NCI-H69 (cell line): ENCODE measurements around the gene BDKRB2.

Experiments used
- DNase-seq: peaks from one replicate; lab custom pipeline; 2025; lab: John Stamatoyannopoulos, UW

BDKRB2 gene

DNA sequence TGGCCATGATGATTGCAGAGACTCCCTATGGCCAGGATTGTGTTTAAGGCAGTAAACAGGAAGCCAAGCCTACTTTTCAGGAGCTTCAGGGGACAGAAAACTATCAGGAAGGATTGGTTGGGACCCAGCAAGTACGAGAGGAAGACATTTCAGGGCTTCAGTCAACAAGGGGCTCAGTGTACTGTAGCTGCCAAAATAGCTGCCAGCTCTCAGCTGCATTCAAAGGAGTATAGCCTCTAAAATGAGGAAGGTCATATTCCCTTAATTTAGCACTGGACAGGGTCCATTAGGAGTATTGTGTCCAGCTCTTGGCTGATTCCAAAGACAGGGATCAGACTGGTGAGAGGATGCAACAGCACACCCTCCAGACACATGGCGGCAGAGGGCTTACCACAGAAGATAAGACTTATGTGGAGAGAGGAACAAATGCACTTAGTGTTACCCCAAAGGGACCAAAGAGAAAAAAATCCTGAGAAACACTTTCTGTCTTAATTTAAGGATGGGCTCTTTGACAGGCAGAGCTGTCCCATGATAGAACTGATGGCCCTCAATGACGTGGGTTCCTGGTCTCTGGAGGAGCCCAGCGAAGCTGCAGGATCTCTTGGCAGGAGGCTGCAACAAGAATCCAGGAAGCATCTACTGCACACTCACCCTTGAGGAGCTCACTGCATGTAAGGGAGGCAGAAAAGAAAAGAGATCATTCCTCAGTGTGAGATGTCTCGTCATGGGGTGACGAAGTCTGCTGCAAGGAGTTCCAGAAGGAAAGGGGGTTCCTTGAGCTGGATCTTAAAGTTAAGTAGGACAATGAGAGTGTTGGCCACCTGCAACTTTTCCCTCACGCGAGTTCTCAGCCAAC, 66.2 kb downstream of the BDKRB2 start:
- DNase-seq, result no peak

DNA sequence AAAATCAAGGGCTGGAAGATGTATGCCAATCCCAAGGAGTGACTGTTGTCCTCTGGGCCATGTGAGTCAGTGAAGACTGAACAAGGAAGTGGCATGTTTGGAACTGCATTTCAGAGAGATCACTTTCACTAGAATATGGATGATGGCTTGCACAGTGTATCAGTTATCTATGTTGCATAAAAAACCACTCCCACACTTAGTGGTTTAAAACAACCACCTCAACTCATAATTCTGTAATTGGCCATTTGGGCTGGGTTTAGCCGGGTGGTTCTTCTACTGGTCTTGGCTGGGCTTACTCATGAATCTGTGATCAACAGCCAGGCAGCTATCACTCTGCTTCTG, 66.8 kb downstream of the BDKRB2 start:
- no peak for DNase-seq

DNA sequence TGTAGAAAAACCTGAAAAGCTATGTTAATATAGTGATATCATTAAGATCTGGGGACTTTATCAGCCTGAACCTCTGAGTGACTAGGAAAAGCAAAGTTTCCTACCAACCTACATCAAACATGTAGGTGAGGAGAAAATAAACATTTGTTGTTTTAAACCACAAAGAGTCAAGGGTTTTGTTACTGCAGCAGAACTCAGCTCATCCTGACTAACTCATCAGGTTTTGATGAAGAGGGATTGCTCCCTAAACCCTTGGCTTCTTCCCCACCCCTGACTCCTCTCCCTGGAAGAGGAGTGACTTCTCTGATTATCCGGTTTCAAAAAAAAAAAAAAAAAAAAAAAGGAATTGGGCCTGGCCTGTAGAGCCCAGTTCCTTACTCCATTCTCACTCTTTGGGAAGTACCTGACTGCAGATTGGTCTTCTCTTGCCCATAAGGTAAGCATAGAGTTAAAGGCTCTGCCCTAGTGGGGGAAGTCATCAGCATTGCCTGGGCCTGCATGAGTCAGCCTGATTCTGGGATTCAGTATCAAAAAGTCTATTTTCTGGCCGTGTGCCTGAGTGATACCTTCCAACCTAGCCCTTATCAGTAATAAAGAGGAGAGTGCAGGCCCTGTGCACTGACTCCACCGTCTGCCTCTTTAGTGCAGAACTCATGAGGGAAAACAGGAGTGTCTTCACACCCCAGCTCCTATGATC, 68.3 kb downstream of the BDKRB2 start:
- no peak for DNase-seq

DNA sequence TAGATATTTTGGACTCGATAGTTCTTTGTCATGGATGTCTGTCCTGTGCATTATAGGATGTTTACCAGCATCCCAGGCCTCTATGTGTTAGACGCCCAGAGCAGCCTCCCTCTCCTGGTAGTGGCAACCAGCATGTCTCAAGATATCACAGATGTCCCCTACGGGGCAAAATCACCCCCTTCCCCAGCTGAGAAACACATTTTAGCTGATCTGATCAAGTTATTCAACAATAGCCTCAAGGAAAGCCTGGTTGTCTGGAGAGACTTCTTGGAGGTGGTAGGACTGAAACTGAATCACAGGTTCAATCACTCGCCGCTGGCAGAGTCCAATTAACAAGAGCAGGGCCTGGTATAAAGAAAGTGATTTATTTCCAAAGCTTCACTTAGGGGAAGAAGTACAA, 69.0 kb downstream of the BDKRB2 start:
- DNase-seq, result no peak

DNA sequence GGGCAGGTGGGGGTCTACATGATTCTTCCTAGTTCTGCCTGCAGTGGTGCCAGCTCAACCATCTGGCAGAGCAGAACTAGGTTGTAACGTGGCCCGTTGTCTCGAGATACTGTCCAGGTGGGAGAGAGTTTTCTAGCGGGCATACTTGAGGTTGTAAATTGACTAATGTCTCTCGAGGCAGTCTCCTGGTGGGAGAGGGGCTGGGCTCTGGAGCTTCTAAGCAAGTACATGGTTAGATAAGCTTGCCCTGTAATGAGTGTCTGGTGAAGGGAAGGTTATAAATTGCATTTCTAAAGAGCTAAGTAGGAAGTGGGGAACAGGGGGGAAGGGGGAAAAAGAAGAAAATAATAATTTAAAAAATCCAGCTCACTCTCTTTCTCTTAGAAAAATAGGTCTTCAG, 69.5 kb downstream of the BDKRB2 start:
- DNase-seq, result no peak

DNA sequence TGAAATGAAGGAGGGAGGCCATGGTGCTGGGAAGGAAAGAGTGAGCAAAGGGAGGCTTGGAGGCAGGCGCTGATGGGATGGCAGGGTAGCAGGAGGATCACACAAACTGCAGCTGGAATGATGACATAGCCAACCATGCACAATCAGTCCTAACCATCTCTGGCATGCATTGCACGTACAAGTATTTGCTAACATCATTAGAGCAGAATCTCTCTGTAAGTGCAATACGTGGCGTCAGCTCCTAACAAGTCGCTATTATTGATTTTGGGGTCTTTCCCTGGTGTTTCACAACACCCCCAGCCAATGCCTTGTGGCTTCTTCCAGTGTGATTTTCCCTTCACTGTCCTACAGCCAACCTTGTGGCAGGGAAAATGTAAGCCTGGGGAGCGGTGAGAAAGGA, 69.9 kb downstream of the BDKRB2 start:
- no peak for DNase-seq

DNA sequence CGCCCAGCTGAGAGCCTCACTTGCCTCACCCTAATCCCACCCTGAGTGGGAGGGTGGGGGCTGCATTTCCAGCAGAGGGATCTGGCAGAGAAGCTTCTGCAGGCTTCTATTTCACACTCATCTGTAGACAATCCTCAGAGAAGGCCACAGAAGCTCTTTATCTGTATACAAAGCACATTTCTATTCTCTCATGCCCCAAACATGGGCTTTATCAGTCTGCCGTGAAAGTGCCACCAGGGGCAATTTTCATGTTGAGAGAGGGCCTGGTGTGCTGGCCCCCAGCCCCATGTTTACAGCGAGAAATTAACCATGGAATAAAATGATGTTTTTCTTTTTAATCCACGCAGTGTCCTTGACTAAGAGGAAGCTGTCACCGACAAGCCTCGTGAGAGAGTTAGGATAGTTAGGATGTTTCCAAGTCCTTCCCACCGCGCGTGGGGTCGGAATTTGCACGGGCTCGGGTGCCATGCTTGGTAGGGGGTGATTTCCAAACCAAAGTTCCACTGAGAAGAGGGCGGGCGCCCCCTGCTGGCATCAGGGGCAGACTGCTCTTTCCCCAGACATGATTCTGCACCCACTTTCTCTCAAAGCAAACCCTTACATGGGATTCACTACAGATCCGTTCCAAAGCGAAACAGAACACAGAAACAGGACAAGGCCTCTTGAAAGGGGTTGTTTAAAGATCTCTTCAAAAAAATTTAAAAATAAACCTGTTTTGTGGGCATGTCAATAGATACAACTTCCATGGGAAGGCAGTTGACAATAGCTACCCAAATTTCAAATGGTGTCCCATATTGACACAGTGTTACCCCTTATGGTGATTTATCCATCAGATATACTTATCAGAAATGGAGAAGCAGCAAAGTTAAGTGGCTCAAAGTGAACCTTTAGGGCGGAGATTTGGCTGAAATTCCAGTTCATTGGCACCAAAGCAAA, 70.8 kb downstream of the BDKRB2 start:
- DNase-seq, result peak; percentile 84

DNA sequence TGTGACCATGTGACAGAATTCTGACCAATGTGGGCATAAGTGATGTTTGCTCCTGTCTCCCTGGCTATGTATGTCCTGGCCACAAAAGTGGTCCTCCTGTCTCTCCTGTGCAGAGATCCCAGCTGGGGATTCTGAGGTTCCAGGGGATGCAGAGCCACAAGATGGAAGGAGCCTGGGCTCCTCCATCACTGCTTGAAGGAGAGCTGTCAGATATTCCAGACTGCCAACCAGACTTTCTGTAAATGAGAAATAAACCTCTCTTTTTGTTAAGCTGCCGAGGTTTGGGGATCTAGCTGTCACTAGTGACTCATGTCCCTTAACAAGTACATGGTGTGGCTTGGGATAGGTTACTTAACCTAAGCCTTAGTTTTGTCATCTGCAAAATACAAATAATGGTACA, 73.3 kb downstream of the BDKRB2 start:
- DNase-seq, result no peak

DNA sequence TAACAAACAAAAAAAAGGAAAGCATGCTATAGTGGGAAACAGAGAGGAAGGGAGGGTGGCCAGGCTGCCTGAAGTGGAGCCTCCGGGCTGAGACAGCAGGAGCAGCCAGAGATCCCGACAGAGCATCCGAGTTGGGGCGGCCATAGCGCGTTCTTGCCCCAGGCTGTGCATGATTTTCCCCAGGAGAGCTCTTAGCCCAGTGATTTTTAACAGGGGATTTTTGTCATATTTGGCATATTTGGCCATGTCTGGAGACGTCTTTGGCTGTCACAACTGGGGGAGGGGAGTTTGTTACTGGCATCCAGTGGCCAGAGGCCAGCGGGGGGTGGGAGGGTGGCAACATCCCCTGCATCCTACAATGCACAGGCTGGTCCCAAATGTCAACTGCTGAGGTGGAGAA, 74.9 kb downstream of the BDKRB2 start:
- no peak for DNase-seq

DNA sequence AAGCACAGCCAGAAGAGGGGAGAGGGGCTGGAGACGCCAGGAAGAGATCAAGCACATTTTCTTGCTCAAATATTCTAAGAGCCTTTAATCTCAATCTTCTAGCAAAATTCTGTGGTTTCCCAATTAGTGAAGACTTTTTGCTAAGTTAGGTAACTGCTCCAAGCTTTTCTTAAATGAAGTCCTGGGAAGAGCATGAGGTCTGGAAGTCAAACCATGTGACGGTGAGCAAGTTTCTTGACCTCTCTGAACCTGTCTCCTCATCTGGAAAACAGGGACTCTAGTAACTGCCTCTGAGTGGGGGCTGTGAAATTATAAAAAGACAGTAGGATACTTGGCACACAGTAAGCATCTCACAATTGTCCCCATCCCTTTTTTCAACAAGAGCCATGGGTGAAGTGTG, 75.5 kb downstream of the BDKRB2 start:
- no peak for DNase-seq

DNA sequence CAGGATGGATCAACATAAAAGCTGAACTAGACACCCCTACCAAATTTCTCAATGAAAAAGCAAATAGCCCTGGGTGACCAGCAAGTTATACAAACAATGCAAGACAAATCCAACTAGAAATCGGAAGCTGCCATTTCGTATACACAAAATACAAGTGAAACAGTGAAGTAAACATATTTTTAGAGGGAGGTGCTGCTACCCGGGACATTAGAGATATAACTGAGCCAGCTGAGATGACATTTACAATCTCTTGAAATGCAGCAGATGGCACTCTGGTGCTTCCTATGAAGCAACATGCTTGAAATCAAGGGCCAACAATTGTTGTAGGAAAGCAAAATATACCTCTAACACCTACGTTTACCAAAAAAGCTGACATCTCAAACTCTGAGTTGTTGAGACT, 76.8 kb downstream of the BDKRB2 start:
- DNase-seq, result peak; percentile 45

DNA sequence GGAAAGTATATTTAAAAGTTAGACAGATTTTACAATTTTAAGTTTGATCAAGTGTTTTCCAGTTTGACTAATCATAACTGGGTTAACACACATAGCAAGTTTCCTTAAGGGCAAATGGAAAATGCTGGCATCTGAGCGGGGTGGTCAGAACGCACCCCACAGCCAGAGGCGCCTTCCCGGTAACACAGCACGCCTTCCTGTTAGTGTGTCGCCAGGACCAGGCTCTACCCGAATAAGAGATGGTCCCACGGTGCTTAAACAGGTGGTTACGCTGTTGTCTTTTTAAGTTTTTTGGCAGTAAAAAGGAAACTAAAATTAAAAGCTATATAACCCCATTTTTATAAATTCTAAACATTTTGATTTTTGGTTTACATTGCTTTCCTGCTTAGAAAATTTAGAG, 79.4 kb downstream of the BDKRB2 start:
- no peak for DNase-seq

DNA sequence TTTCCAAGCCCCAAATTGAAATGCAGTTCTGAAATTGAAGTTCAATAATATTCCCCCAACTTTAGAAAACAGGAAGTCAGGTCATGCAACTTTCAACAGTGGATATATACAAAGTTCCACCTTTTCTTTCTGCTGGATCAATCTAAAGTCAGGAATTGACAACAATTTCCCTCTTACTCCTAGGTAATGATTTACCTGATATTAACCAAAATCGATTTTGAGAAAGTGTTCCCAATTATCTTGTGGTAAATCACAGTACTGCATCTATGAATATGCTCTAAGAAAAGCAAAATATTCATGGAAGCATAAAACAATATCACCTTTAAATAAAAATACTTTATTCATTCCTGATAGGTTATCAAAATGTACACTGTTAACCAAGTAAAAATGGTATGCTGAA, 79.8 kb downstream of the BDKRB2 start:
- DNase-seq, result no peak

DNA sequence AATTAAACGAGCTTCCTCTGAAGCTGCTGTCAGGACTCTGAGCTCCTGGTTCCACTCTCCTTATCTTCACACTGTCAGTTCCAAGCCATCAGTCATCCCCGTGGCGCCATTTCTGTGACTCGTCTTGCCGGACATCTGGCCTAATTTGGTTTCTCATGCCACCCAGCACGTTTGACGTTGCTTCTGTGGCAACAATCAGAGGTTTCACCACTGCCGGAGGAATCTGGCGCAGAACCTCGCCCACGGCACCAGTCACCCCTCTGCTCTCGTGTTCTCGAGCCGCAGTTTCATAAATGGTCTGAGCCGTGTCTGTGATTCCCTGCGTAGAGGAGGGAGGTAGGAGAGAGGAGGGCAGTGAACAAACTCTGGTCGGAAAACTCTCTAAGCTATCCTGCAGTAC, 81.0 kb downstream of the BDKRB2 start:
- no peak for DNase-seq

DNA sequence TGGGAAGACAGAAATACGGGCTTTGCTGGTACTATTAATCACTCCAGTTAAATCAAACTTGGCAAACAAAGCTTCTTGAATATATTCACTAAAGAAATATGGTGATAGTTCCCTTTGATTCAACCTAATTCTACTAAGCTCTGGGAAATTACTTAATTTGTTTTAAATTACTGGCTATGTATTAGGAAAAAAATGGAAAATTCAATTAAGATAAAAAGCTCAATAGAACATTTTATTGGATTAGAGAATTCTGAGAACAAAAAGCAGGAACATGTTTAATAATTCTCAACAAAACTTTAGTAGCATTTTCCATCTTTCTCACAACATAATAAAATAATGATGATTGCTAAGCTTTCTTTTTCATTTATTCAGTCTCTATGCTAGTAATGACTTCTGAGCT, 81.6 kb downstream of the BDKRB2 start:
- no peak for DNase-seq

DNA sequence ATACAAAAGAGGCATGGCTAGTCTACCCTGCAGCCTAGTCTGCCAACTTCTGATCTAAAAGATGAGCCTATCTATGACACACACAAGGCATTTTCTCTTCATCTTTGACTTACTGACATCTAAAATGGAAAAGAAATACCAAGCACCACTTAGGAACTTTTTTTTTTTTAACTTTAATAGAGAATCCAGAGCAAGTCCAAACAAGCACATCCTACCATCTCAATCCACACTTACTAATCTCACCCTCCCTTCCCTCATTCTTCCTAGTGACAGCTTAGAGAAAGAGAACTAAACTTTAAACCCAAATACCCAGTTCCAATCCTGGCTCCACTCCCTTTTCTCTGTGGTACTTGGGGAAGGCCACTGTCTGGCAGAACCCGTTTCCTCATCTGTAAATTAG, 83.2 kb downstream of the BDKRB2 start:
- DNase-seq, result no peak
